Islet of Langerhans (tissue), 1 donor: ENCODE data around the gene KDM5C.

ENCODE experiments used
- FAIRE-seq: peaks from one replicate; lab custom pipeline; 2011; peaks lifted over from hg19 to GRCh38; lab: Jason Lieb, UNC

KDM5C gene

GRCh38 chrX:53250556-53250955 lies 25.5 kb upstream of the KDM5C start:
- FAIRE-seq: no peak

GRCh38 chrX:53249408-53250042 lies 24.5 kb upstream of the KDM5C start:
- FAIRE-seq: no peak

GRCh38 chrX:53247928-53248327 lies 22.9 kb upstream of the KDM5C start:
- no peak for FAIRE-seq

GRCh38 chrX:53246231-53246630 lies 21.2 kb upstream of the KDM5C start:
- no peak for FAIRE-seq

GRCh38 chrX:53244610-53245009 lies 19.6 kb upstream of the KDM5C start:
- FAIRE-seq: no peak

- FAIRE-seq: no peak
Observed at GRCh38 chrX:53242310-53242709, 17.3 kb upstream of the KDM5C start.

- FAIRE-seq: no peak
Observed at GRCh38 chrX:53241558-53241957, 16.6 kb upstream of the KDM5C start.

GRCh38 chrX:53239474-53239873 lies 14.5 kb upstream of the KDM5C start:
- FAIRE-seq: no peak

- no peak for FAIRE-seq
Observed at GRCh38 chrX:53237056-53237455, 12.0 kb upstream of the KDM5C start.

GRCh38 chrX:53236025-53236679 lies 11.1 kb upstream of the KDM5C start:
- FAIRE-seq: no peak

- FAIRE-seq: no peak
Observed at GRCh38 chrX:53235566-53235965, 10.6 kb upstream of the KDM5C start.

GRCh38 chrX:53234484-53234883 lies 9.5 kb upstream of the KDM5C start:
- FAIRE-seq: no peak

- no peak for FAIRE-seq
Observed at GRCh38 chrX:53233536-53233935, 8.5 kb upstream of the KDM5C start.

- no peak for FAIRE-seq
Observed at GRCh38 chrX:53230116-53230515, 5.1 kb upstream of the KDM5C start.

GRCh38 chrX:53227224-53227765 lies 2.3 kb upstream of the KDM5C start:
- no peak for FAIRE-seq

- no peak for FAIRE-seq
Observed at GRCh38 chrX:53223955-53224859, 800 bp downstream of the KDM5C start.

- no peak for FAIRE-seq
Observed at GRCh38 chrX:53223068-53223693, 1.8 kb downstream of the KDM5C start.

GRCh38 chrX:53211391-53211978 lies 13.5 kb downstream of the KDM5C start:
- no peak for FAIRE-seq

- no peak for FAIRE-seq
Observed at GRCh38 chrX:53196678-53197077, 28.3 kb downstream of the KDM5C start.

- no peak for FAIRE-seq
Observed at GRCh38 chrX:53195401-53195800, 29.6 kb downstream of the KDM5C start.

GRCh38 chrX:53194308-53194707 lies 30.7 kb downstream of the KDM5C start:
- FAIRE-seq: no peak

GRCh38 chrX:53193093-53193492 lies 31.9 kb downstream of the KDM5C start:
- no peak for FAIRE-seq
